ENCODE measurements around the gene TSSK2. TPM values are rescaled to one million over a fixed set of nuclear protein-coding genes. Genes with fewer than 3 reads are reported as not detected.

The TSSK2 gene
- total and polyA plus RNA-seq, 2 donors (not counting 3 experiments of a cell fraction or from before 2014, with no cell fraction given): not detected

DNA sequence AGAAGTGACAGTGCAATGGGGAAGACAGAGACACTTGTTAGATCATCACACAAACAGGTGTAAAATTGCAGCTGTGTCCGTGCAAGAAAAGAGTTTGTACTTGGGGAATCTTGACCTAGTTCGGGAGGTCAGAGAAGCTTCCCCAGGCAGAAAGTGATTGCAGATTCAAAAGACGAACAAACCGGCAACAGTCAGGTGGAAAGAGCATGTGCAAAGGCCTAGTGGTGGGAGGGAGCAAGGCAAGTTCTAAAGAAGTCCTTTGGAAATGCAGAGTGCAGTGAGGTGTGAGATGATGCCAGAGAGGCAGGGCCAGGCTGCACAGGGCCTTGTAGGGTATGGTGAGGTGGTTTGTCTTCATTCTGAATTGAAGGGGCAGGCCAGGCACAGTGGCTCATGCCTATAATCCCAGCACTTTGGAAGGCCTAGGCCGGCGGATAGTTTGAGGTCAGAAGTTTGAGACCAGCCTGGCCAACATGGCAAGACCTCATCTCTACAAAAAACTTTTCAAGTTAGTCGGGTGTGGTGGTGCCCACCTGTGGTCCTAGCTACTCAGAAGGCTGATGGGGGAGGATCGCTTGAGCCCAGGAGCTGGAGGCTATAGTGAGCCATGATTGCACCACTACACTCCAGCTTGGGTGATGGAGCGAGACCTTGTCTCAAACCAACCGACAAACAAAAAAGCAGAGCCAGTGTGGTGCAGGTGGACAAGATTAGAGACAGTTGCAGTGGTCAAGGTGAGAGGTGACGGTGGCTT lies 15.3 kb downstream of the TSSK2 start:
- Histone ChIP-seq H2AFZ (ENCODE audit: low read depth, low read length) (no peak overlapping the region), H3K4me1 (ENCODE audit: control insufficient read depth, extremely low read depth, insufficient read depth, low read length) (peaks cover 7% of the 10 kb centered on the region), H3K9ac (replicated peaks; ENCODE audit: extremely low read depth, insufficient read depth, low read length) (no peak overlapping the region), H4K20me1 (replicated peaks; ENCODE audit: control insufficient read depth, extremely low read depth, insufficient read depth, low read length) (no peaks in the 10 kb centered on the region), H3K36me3 (ENCODE audit: control insufficient read depth in 2 of 2, extremely low read depth in 1 of 2, insufficient read depth in 2 of 2, low read length in 2 of 2) (peaks cover 3 to 6% of the 10 kb centered on the region in 2 experiments), H3K4me2 (ENCODE audit: insufficient read depth, low read length) (no peak overlapping the region), H3K79me2 (ENCODE audit: control insufficient read depth, insufficient read depth, low read length) (peaks cover 11% of the 10 kb centered on the region), H3K9me3 (replicated peaks; ENCODE audit: control insufficient read depth, insufficient read depth, low read length) (no peaks in the 10 kb centered on the region), H3K4me3 (replicated peaks in 1 of 3; ENCODE audit: insufficient read depth in 1 of 3, low read depth in 1 of 3, low read length in 3 of 3) (no peak overlapping the region), H3K27me3 (ENCODE audit: control insufficient read depth in 2 of 2, insufficient read depth in 2 of 2, low read length in 2 of 2) (peaks cover 35 to 37% of the 10 kb centered on the region in 2 experiments), H3K27ac (ENCODE audit: insufficient read depth, low read depth, low read length) (no peak overlapping the region), H3K9me1 (replicated peaks; ENCODE audit: control insufficient read depth, extremely low read depth, insufficient read depth, low read length) (no peaks in the 10 kb centered on the region)
- dilution Hi-C loops (cut with MboI; ENCODE audit: extremely low pct_ligation_motif_present, low sequenced_read_pairs) (no loop called here), intact Hi-C loops (cut with micrococcal nuclease) (no loop called here)
- ChIA-PET CTCF (interaction anchor here (0.9 to 2.8 kb wide), 2 partner anchors 9 to 33 kb away, joined by 3 to 23 read pairs; partner anchors contain the start of gene SLC25A1), POLR2A (interaction anchor here (0.6 kb wide), 1 partner anchor 46 kb away, joined by 7 read pairs; no protein-coding TSS in a partner anchor)
- FAIRE-seq (no peak), DNase-seq (ENCODE audit: low read depth, low spot score) (no peak)
- TF ChIP-seq GATA2 (IDR thresholded peaks at IDR 0.05; ENCODE audit: insufficient read depth, insufficient read length, low read depth, low read length) (no peak), MAX (IDR thresholded peaks at IDR 0.05; ENCODE audit: insufficient read depth, insufficient read length) (no peak), JUN (IDR thresholded peaks at IDR 0.05; ENCODE audit: borderline replicate concordance, insufficient read depth, insufficient read length, low read depth) (no peak)
- BruUV-seq (replicated peaks): no TSS peak

- Histone ChIP-seq H3K9me1 (replicated peaks; ENCODE audit: control insufficient read depth, extremely low read depth, insufficient read depth, low read length) (no peaks in the 10 kb centered on the region), H3K4me1 (ENCODE audit: control insufficient read depth, extremely low read depth, insufficient read depth, low read length) (peaks cover 7% of the 10 kb centered on the region), H3K79me2 (ENCODE audit: control insufficient read depth, insufficient read depth, low read length) (peaks cover 11% of the 10 kb centered on the region), H3K36me3 (ENCODE audit: control insufficient read depth in 2 of 2, extremely low read depth in 1 of 2, insufficient read depth in 2 of 2, low read length in 2 of 2) (peaks cover 2% of the 10 kb centered on the region in 2 experiments), H3K27ac (ENCODE audit: insufficient read depth, low read depth, low read length) (no peak overlapping the region), H3K4me2 (ENCODE audit: insufficient read depth, low read length) (no peak overlapping the region), H2AFZ (ENCODE audit: low read depth, low read length) (no peak overlapping the region), H3K9me3 (replicated peaks; ENCODE audit: control insufficient read depth, insufficient read depth, low read length) (no peaks in the 10 kb centered on the region), H4K20me1 (replicated peaks; ENCODE audit: control insufficient read depth, extremely low read depth, insufficient read depth, low read length) (no peaks in the 10 kb centered on the region), H3K9ac (replicated peaks; ENCODE audit: extremely low read depth, insufficient read depth, low read length) (no peak overlapping the region), H3K4me3 (replicated peaks in 1 of 3; ENCODE audit: insufficient read depth in 1 of 3, low read depth in 1 of 3, low read length in 3 of 3) (no peak overlapping the region), H3K27me3 (ENCODE audit: control insufficient read depth in 2 of 2, insufficient read depth in 2 of 2, low read length in 2 of 2) (peaks cover 43 to 46% of the 10 kb centered on the region in 2 experiments)
- POLR2A ChIA-PET: no interaction called here
- no peak for DNase-seq (ENCODE audit: low read depth, low spot score)
- TF ChIP-seq, protein P1, sequence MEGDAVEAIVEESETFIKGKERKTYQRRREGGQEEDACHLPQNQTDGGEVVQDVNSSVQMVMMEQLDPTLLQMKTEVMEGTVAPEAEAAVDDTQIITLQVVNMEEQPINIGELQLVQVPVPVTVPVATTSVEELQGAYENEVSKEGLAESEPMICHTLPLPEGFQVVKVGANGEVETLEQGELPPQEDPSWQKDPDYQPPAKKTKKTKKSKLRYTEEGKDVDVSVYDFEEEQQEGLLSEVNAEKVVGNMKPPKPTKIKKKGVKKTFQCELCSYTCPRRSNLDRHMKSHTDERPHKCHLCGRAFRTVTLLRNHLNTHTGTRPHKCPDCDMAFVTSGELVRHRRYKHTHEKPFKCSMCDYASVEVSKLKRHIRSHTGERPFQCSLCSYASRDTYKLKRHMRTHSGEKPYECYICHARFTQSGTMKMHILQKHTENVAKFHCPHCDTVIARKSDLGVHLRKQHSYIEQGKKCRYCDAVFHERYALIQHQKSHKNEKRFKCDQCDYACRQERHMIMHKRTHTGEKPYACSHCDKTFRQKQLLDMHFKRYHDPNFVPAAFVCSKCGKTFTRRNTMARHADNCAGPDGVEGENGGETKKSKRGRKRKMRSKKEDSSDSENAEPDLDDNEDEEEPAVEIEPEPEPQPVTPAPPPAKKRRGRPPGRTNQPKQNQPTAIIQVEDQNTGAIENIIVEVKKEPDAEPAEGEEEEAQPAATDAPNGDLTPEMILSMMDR (IDR thresholded peaks at IDR 0.05; ENCODE audit: extremely low read depth in 1 of 2, insufficient read depth in 1 of 2, low read depth in 1 of 2, low read length in 2 of 2): no peak
- TF ChIP-seq POLR2A (IDR thresholded peaks at IDR 0.05; ENCODE audit: low read depth, low read length): no peak
- no peak for TF ChIP-seq MAX (IDR thresholded peaks at IDR 0.05; ENCODE audit: insufficient read depth, insufficient read length)
- no peak for TF ChIP-seq JUN (IDR thresholded peaks at IDR 0.05; ENCODE audit: borderline replicate concordance, insufficient read depth, insufficient read length, low read depth)
- no peak for TF ChIP-seq MYC (IDR thresholded peaks at IDR 0.05; ENCODE audit: low read depth, low read length)
- no peak for TF ChIP-seq FOS (IDR thresholded peaks at IDR 0.05; ENCODE audit: borderline replicate concordance, insufficient read depth, low read length)
- no peak for TF ChIP-seq EZH2 (IDR thresholded peaks at IDR 0.05; ENCODE audit: borderline replicate concordance, low read depth, low read length, severe bottlenecking)
- no peak for TF ChIP-seq POLR2AphosphoS5 (IDR thresholded peaks at IDR 0.05; ENCODE audit: insufficient read depth, low read depth, low read length)
- TF ChIP-seq GATA2 (IDR thresholded peaks at IDR 0.05; ENCODE audit: insufficient read depth, insufficient read length, low read depth, low read length): no peak
- intact Hi-C loops (cut with micrococcal nuclease) (no loop called here), dilution Hi-C loops (cut with MboI; ENCODE audit: extremely low pct_ligation_motif_present, low sequenced_read_pairs) (no loop called here)
- BruUV-seq (replicated peaks): no TSS peak
- FAIRE-seq: no peak
- CTCF ChIA-PET: no interaction called here
Measured at GRCh38 chr22:19147195-19147780, 16.2 kb downstream of the TSSK2 start.
